Smooth muscle cell of bladder (primary cell): ENCODE data around the gene NEGR1. TPM values are rescaled to one million over a fixed set of nuclear protein-coding genes. Genes with fewer than 3 reads are reported as not detected.

ENCODE experiments used
- total RNA-seq: library from RNA; depleted of rRNA; stranded (reverse); fragments of >200 nt; gene quantifications from 2 replicates; pipeline ENCODE4 v1.2.3, GENCODE V29; 2014

NEGR1 gene
- 14.2 and 22.2 TPM in 2 replicates for total RNA-seq

GRCh38 chr1:72282271-72283021 is at the start of gene NEGR1:
Gene NEGR1 (minus strand): TSS chr1:72282539.

